Measurements from ENCODE around the gene KLHDC7B.

Gene KLHDC7B

DNA sequence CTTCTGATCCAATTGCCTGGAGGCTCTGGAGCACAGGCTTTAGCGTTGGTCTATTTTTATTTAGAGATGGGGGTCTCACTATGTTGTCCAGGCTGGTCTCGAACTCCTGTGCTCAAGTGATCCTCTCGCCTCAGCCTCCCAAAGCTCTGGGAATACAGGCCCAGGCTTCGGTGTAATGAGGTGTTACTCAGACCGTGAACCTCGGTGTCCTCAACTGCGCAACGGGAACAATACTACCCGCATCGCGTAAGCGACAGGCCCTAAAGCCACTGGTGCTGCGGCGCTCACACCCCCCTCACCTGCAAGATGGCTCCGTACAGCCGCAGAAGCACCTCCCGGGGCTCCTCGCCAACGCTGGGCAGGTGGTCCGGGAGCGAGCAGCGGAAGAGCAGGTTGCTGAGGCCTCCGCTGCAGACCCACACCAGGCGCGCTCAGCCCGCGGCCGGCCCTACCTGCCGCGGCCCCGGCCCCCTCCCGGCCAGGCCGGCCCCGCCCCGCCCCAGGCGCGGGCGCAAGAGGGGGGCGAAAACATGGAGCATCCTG is 36.3 kb downstream of the KLHDC7B start:
- intact Hi-C loops (cut with DNase I), result loop anchor here (1.0 to 5.0 kb wide), 3 partner anchors 19 to 57 kb away; partner anchors contain the start of genes SCO2 and SYCE3
- DNase-seq, result peak in 4 of 10 donors; percentile 4 to 82 (median 74)

DNA sequence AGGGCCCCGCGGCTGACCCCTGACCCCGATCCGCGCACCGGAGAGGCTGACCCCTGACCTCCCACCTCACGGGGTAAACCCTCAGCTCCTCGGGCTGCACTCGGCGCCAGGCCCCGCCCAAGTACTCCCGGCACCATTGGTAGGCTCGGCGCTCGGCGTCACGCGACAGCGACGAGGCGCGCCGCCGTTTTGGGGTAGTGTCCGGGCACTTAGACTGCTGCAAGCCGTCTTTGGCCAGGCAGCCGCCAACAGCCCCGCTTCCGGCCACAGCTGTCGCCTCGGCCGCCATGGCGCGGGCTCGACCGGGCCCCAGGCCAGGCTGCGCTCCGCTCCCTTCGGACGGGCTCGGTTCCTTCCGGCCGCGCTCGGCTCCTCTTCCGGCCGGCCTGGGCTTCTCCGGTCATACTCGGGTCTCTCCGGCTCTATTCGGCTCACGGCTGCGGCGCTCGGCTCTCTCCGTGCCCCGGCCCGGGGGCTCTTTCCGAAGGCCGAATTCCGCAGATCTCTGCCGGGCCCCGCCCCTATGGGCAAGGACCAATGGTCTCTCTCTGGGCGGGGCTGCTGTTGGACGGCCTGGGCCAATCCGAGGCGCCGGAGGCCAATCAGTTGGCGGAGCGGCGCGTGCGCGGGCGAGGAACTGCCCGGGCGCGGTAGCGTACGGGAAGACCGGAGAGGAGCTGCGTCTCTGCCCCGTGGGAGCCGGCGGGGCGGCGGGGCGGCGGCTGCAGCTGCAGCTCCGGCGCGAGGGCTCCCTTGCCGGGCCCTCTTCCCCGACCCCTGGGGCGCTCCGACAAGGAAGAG is 37.0 kb downstream of the KLHDC7B start, which contains the start of gene CHKB:
TSS of gene CHKB (minus strand) at position 357 of the 801 bp plus-strand sequence. CDS start at position 289, 68 bp downstream.
- intact Hi-C loops (cut with DNase I), result loop anchor here (1.0 to 5.0 kb wide), 3 partner anchors 20 to 57 kb away; partner anchors contain the start of genes SCO2 and SYCE3
- DNase-seq, result peak; percentile 97 to 100 (median 99)

DNA sequence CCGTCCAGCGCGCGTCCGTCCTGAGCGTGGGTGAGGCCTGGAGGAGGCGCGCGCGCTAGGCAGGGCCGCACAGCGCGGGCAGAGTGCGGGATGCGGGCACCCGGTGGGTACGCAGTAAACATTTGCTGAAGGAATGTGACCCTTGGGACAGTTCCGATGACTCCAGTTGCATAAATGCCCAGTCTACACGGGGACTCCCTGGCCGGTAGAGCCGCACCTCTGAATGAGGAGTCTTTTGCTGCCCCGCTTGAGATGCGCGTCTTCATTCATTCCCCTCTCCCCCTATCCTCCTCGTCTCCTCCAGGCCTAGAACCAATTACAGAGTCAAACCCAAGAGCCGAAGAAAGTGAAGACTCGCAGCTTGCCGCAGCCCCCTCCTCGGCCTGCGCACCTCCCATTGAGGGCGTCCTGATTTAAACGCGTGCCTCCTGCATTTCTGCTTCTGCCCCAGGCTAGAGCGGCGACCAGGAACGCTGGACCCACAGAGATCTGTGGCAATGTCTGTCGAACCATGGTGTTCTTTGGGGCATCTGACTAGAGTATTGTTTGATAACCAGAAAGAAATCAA is 37.7 kb downstream of the KLHDC7B start:
- intact Hi-C loops (cut with DNase I), result loop anchor here (2.0 to 5.0 kb wide), 2 partner anchors 21 to 39 kb away; partner anchors contain the start of gene SYCE3
- peak in 4 of 10 donors; percentile 6 to 85 (median 70) for DNase-seq

DNA sequence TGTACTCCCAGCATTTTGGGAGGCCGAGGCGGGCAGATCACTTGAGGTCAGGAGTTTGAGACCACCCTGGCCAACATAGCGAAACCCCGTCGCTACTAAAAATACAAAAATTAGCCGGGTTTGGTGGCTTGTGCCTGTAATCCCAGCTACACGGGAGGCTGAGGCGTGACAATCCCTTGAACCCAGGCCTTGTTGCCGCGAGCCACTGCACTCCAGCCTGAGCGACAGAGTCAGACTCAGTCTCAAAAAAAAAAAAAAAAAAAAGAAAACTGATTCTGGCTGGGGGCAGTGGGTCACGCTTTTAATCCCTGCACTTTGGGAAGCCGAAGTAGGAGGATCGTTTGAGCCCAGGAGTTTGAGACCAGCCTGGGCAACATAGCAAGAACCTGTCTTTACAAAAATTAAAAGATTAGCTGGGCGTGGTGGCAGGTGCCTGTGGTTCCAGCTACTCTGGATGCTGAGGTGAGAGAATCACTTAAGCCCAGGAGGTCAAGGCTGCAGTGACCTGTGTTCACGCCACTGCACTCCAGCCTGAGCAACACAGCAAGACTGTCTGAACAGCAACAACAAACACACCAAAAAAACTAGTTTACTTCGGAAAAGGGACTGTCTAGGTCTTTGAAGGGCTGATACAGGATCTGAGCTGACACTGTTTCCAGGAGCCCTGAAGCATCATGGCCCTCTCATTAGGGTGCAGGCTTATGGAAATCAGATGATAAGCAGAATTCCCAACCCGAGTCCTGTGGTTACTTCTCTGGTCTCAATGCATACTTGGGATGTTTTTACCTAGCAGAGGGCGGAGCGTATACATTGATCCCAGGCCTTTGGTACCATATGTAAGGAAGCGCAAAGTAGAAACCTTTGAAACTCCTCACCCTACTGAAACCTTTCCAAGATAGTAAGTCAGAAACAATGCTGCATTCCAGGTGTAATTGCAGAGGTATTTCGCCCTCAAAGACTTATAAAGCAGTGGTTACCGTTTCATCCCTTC is 38.7 kb downstream of the KLHDC7B start:
- intact Hi-C loops (cut with DNase I), result loop anchor here (5.0 kb wide), 1 partner anchor 38 kb away; no protein-coding TSS in a partner anchor
- DNase-seq, result peak in 3 of 10 donors; percentile 51 to 60 (median 58)

DNA sequence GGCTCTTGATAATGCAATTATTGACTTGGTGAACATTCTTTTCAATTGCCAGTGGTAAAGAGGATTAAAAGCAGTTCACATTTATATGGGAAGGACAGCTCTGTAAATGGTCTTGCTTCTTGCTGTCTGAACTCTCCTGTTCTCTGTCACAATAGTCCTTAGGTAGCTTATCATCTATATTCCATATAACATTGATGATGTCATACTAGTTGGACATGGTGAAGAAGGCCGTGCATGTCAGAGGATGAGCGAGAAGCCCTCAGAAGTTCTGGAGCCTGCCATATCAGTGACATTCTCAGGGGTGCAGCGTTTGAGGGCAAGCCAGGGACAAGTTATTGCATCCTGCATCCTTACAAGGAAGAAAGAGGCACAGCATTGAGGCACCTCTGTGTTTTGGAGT is 39.5 kb downstream of the KLHDC7B start:
- peak in 2 of 10 donors; percentile 29 for DNase-seq
- intact Hi-C loops (cut with DNase I), result no loop called here

DNA sequence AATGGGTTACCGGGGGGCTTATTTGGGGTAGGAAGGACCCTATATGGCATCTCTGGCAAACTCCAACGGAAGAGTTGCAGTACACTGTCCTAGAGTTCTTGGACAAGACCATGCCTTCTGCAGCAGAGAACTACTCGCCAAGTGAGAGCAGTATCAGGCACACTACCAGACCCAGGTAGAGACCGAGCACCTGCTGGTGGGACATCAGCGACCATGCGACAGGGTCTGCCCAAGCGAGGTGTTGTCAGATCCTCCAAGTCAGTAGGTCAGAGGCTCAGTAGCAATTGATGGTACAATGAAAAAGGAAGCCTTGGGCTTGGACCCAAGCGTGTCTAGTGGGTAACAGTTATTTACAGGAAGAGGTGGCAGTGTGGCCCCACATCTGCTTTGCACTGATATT is 40.1 kb downstream of the KLHDC7B start:
- DNase-seq, result peak in 4 of 10 donors; percentile 2 to 50 (median 16)
- intact Hi-C loops (cut with DNase I), result no loop called here

DNA sequence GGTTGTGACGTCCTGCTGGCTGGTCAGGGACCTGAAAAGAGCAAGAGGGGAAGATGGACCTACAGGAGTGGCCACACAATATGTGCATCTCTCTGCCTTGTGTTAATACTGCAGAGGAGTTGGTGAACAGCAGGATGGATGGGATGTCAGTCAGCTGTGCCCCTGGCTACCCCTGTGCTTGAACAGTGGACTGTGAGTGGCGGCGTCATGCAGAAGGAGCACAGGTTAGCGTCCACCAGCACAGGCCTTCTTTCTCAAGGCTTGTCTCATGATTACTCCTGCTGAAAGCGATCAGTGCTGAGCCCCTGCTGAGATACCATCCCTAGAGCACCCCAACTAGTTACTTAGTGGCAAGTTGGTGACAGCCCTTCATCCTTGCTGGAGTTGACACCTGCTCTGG is 40.7 kb downstream of the KLHDC7B start:
- peak in 3 of 10 donors; percentile 9 to 59 (median 20) for DNase-seq
- intact Hi-C loops (cut with DNase I), result no loop called here

DNA sequence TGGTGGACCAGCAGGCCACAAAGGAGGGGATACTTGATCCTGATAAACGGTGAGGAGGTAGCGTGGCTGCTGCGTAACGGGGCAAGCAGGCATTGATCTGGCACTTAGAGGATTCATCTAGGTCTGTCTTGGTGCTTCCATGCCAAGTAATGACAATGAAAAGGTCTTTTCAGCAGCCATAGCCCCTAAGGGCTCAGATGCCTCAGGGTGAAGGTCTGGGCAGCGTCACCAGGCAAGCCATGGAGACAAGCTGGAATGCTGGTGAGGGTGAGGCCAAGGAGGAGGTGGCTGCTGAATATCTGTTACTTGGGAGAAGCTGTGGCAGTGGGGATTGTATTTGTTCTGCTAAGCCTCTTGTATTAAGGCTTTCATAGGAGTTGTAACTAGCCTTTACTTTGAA is 41.7 kb downstream of the KLHDC7B start:
- intact Hi-C loops (cut with DNase I), result no loop called here
- peak in 2 of 10 donors; percentile 1 to 29 for DNase-seq

DNA sequence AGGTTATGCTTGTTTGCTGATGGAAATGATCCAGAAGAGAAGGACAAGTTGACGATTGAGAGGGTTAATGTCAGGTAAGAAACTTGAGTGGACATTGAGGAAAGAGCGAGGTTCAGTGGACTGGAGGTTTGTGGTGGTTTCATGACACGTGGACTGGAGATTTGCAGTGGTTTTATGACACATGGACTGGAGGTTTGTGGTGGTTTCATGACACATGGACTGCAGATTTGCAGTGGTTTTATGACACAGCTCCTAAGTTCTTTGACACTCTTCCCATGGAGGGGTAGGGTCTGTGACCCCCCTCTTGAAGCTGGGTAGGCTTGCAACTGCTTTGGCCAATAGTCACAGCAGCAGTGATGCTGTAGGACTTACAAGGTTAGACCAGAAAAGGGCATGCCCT is 49.5 kb downstream of the KLHDC7B start:
- peak in 1 of 10 donors; percentile 7 for DNase-seq
- intact Hi-C loops (cut with DNase I), result no loop called here

DNA sequence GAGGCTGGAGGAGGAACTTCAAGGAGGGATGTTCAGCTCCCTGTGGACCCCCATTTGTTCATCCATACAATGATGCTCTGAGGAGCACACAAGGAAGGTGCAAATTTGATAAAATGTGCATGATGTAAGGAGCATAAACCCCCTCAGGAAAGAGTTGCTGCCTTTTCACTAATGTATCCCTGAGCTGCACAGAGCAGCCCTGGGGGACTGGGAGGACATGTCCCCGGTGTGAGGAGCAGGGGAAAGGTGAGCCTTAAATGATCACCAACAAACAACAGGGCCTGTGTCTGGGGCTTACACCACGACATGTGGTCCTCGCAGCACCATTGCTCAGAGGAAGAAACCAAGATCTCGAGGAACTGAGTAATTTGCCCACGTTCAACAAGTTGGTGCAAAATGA is 51.4 kb downstream of the KLHDC7B start:
- peak in 2 of 10 donors; percentile 6 to 31 for DNase-seq
- intact Hi-C loops (cut with DNase I), result no loop called here

DNA sequence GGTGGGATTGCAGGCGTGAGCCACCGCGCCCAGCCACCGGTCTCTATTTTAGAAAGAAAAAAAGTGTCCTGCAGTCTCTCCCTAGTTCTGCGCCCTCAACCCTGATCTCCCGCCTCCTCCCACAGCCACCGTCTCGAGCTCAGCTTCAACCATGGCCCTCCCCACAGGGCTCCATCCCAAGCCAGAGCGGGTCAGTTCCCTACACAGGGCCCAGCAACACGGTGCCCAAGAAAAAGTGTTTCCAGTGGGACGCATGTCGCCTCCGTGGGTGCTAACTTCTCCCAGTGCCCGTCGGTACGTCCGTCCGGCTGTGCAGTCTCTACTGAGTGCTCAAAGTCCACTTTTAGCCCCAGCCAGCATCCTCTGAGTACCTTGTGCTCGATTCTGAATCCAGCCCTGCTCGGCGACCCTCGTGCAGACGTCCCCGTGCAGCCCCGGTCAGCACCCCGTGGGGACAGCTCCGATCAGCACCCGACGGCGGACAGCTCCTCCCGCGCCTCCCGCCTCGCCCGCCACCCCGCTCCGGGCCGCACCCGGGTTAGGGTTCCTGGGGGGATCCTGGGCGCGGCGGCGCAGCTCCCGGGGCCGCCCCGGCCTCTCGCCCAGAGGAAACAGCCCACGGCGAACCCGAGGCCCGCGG is 54.2 kb downstream of the KLHDC7B start:
- DNase-seq, result peak in 6 of 10 donors; percentile 38 to 88 (median 72)
- intact Hi-C loops (cut with DNase I), result no loop called here

DNA sequence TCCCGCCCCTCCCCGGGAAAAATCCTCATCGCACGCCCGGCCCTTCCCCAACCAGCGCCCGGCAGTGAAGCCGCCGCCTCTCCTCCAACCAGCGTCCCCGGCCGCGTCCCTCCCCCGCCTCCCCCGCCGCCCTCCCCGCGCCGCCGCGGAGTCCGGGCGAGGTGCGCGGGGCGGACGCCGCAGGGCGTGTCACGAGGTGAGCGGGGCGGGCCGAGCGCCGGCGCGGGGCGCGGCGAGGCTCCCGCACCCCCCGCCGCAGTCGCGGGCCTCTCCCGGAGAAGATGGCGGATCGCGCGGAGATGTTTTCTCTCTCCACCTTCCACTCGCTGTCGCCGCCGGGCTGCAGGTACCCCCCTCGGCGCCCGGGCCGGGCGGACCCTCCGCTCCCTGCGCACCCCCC is 54.8 kb downstream of the KLHDC7B start, which contains the start of gene MAPK8IP2:
TSS of gene MAPK8IP2 (plus strand) at position 256 of the 400 bp plus-strand sequence. CDS start at position 282, 26 bp downstream.
- DNase-seq, result peak in 7 of 10 donors; percentile 39 to 93 (median 48)
- intact Hi-C loops (cut with DNase I), result no loop called here
